Mucosa of rectum (tissue), 2 donors: Measurements from ENCODE around the gene RNASEL.

Experiments used
- H3K27ac ChIP-seq, 2 donors: one replicate each; pipeline ENCODE4 v1.7.0; 2013; ENCODE audit warnings: inconsistent platforms in 2 of 2, low read depth in 2 of 2, low read length in 2 of 2
- H3K27me3 ChIP-seq, 2 donors: one replicate each; pipeline ENCODE4 v1.7.0; 2013; ENCODE audit warnings: low read length in 2 of 2; ENCODE audit not compliant: control insufficient read depth in 2 of 2, insufficient read depth in 2 of 2
- H3K36me3 ChIP-seq, 2 donors: one replicate each; pipeline ENCODE4 v1.7.0; 2013; ENCODE audit warnings: low read length in 2 of 2; ENCODE audit not compliant: control insufficient read depth in 2 of 2, insufficient read depth in 2 of 2
- H3K4me1 ChIP-seq, 2 donors: one replicate each; pipeline ENCODE4 v1.7.0; 2013; ENCODE audit warnings: low read length in 2 of 2, mild to moderate bottlenecking in 1 of 2; ENCODE audit not compliant: control insufficient read depth in 2 of 2, insufficient read depth in 2 of 2
- H3K4me3 ChIP-seq, 2 donors: one replicate each; pipeline ENCODE4 v1.7.0; 2013; ENCODE audit warnings: low read length in 2 of 2
- H3K9ac ChIP-seq, 2 donors: one replicate each; pipeline ENCODE4 v1.7.0; 2013; ENCODE audit warnings: low read length in 2 of 2, low read depth in 1 of 2, mild to moderate bottlenecking in 1 of 2
- H3K9me3 ChIP-seq, 2 donors: one replicate each; pipeline ENCODE4 v1.7.0; 2013; ENCODE audit warnings: low read length in 2 of 2; ENCODE audit not compliant: control insufficient read depth in 2 of 2
- donor health status: healthy.
- donor health status: Normal muscosa, but diverticular disease.

The RNASEL gene

GRCh38 chr1:182630586-182630985 lies 41.5 kb upstream of the RNASEL start:
- Histone ChIP-seq H3K9me3 (no peaks in the 10 kb centered on the region), H3K27me3 (no peaks in the 10 kb centered on the region), H3K4me1 (peaks cover 0 to 15% of the 10 kb centered on the region in 2 donors), H3K4me3 (no peak overlapping the region), H3K27ac (no peak overlapping the region), H3K36me3 (no peaks in the 10 kb centered on the region), H3K9ac (no peak overlapping the region)

DNA sequence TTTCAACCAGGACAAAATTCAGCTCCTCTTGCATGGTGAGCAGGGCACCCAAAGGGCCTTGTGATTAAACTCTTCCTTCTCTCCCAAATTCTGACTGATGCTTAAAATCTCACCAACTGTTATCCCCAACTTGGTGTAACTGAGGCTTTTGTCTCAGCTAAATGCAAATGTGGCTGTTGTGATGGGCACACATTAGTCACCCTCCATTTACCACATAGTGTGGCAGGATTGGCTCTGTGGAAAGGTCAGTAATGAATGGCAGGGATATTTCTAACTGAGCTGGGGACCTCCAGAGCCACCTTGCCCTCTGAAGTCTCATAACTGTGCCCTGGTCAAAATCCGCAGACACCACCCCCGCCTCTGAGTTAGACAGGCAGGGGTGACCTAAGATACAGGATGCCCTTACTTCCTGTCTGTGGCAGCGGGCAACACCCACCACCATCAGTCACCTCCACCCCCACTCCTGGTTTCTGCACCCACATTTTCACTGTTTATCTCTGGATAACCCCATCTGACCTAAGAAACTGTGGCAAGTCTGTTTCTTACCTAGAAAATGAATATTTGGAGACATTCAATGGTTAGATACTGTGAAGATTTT lies 40.5 kb upstream of the RNASEL start:
- H3K9me3 ChIP-seq, result no peaks in the 10 kb centered on the region
- no peak overlapping the region for H3K9ac ChIP-seq
- no peaks in the 10 kb centered on the region for H3K36me3 ChIP-seq
- H3K4me1 ChIP-seq, result peaks cover 0 to 13% of the 10 kb centered on the region in 2 donors
- no peaks in the 10 kb centered on the region for H3K27me3 ChIP-seq
- H3K4me3 ChIP-seq, result no peak overlapping the region
- H3K27ac ChIP-seq, result no peak overlapping the region

DNA sequence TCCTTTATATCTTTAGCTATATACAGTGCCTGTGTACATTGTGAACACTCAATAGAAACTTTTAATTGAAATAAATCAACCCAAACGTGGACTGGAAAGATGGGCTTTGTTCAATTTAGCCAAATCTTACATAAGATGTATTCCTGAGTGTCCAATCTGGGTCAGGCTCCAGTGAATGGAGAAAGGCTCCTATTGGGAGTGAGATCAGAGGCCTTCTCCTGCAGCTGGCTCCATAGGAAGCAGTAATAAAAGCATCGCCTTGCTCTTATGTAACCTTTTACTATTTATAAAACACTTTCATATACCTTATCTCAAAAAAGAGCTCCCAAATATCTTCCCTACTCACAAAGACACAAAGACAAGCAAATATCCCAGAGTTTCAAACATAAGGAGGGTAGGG lies 40.0 kb upstream of the RNASEL start:
- Histone ChIP-seq H3K27me3 (no peaks in the 10 kb centered on the region), H3K9ac (no peak overlapping the region), H3K4me3 (no peak overlapping the region), H3K36me3 (no peaks in the 10 kb centered on the region), H3K9me3 (no peaks in the 10 kb centered on the region), H3K27ac (no peak overlapping the region), H3K4me1 (peaks cover 0 to 13% of the 10 kb centered on the region in 2 donors)

- Histone ChIP-seq H3K27ac (no peak overlapping the region), H3K9ac (no peak overlapping the region), H3K4me3 (no peak overlapping the region), H3K36me3 (no peaks in the 10 kb centered on the region), H3K27me3 (no peaks in the 10 kb centered on the region), H3K9me3 (no peaks in the 10 kb centered on the region), H3K4me1 (peaks cover 0 to 13% of the 10 kb centered on the region in 2 donors)
Observed at GRCh38 chr1:182628657-182629056, 39.6 kb upstream of the RNASEL start.

DNA sequence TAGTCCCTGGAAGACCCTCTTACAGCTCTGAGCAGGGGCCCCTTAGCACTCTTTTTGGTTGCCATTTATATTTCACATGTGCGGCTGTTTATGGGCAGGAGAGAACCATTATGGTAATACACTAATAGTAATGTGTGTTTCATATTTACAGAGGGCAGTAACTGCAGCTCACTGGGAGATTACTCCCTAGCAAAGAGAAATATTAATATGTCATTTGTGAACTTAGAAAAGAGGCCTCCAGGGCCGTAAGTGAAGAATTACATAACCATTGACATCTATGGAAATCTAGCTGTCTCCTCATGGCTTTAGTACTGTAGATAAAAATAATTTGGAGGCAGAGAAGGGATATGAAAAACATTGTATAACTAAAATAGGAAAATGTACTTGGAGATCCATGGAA lies 38.6 kb upstream of the RNASEL start:
- H3K36me3 ChIP-seq, result no peaks in the 10 kb centered on the region
- H3K27me3 ChIP-seq, result no peaks in the 10 kb centered on the region
- H3K9ac ChIP-seq, result no peak overlapping the region
- H3K27ac ChIP-seq, result no peak overlapping the region
- H3K9me3 ChIP-seq, result no peaks in the 10 kb centered on the region
- no peak overlapping the region for H3K4me3 ChIP-seq
- H3K4me1 ChIP-seq, result peaks cover 0 to 13% of the 10 kb centered on the region in 2 donors

GRCh38 chr1:182626527-182626926 lies 37.5 kb upstream of the RNASEL start:
- H3K4me3 ChIP-seq, result no peak overlapping the region
- H3K36me3 ChIP-seq, result no peaks in the 10 kb centered on the region
- no peaks in the 10 kb centered on the region for H3K27me3 ChIP-seq
- no peak overlapping the region for H3K9ac ChIP-seq
- no peak overlapping the region for H3K27ac ChIP-seq
- H3K9me3 ChIP-seq, result no peaks in the 10 kb centered on the region
- peaks cover 0 to 13% of the 10 kb centered on the region in 2 donors for H3K4me1 ChIP-seq

- Histone ChIP-seq H3K27ac (no peak overlapping the region), H3K4me1 (peaks cover 0 to 10% of the 10 kb centered on the region in 2 donors), H3K27me3 (no peaks in the 10 kb centered on the region)
Observed at GRCh38 chr1:182625719-182626504, 36.9 kb upstream of the RNASEL start.

DNA sequence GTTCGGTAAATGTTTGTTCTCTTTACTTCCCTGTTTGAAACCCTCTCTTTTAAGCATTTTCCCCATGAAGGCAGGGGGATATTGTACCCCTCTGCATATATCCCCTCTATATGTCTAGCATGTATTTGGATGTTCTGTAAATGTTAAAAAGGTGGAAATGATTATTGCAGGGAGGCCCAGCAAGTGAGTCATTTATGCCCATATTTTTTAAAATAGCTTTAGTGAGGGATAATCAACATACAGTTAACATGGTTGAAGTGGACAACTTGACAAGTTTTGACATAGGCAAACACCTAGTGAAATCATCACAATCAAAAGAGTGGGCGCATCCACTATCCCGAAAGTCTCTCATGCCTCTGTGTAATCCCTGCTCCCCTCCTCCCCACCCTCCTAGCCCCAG lies 36.0 kb upstream of the RNASEL start:
- no peaks in the 10 kb centered on the region for H3K9me3 ChIP-seq
- no peaks in the 10 kb centered on the region for H3K27me3 ChIP-seq
- H3K27ac ChIP-seq, result no peak overlapping the region
- H3K4me3 ChIP-seq, result no peak overlapping the region
- no peak overlapping the region for H3K9ac ChIP-seq
- H3K4me1 ChIP-seq, result peaks cover 0 to 4% of the 10 kb centered on the region in 2 donors
- no peaks in the 10 kb centered on the region for H3K36me3 ChIP-seq

More at GRCh38 chr1:182625719-182626504, 36.9 kb upstream of the RNASEL start:
- H3K36me3 ChIP-seq, result no peaks in the 10 kb centered on the region
- no peak overlapping the region for H3K4me3 ChIP-seq
- H3K9me3 ChIP-seq, result no peaks in the 10 kb centered on the region
- H3K9ac ChIP-seq, result no peak overlapping the region

DNA sequence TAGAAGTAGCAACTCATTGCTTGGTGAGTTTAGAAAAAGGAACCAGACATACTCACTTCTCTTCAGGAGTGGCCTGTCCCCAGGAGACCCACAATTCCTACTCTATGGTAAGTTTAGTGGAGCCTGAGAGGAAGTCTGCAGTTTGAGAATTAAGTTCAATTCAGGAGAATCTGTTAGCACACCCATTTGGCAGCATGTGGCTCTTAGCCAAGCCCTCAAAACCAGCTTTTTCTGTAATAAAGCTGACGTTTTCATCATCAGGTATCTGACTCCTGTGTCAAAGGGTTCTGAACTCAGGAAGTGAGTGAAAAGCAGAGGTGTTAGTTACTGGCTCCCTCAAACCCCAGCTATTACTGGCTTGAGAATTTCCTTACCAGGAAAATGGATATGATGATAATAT lies 35.5 kb upstream of the RNASEL start:
- Histone ChIP-seq H3K36me3 (no peaks in the 10 kb centered on the region), H3K4me3 (no peak overlapping the region), H3K9ac (no peak overlapping the region), H3K9me3 (no peaks in the 10 kb centered on the region), H3K4me1 (peaks cover 0 to 3% of the 10 kb centered on the region in 2 donors), H3K27me3 (no peaks in the 10 kb centered on the region), H3K27ac (no peak overlapping the region)

DNA sequence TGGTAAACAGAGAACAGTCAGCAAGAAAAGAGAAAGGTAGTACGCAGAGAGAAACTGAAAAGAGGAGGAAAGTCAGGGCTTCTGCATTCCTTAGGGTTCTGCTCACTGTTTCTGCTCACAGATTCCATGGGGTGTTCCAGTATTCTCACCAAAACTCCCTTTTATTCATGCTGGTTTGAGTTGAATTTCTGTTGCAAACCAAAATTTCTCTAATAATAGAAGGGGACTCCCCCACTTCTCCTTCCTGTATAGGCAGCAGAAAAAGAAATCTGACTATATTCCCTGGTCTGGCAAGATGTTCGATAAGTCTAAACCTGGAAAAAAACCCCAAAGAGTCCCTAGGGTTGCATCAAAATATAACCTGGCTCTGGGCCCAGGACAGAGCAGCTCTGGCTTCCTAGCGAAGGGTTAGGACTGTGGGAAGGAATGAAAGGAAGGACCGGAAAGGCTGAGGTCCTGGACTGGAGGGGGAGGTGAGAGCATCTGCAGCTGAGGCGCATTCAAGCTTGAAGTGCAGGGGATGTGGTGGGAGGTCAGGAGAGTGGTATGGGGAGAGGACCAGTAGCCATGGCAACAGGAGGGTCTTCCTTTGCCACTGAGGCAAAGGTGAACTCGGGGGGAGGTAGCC lies 34.0 kb upstream of the RNASEL start:
- H3K27me3 ChIP-seq, result no peaks in the 10 kb centered on the region
- H3K9ac ChIP-seq, result no peak overlapping the region
- no peaks in the 10 kb centered on the region for H3K9me3 ChIP-seq
- H3K4me1 ChIP-seq, result no peaks in the 10 kb centered on the region
- no peaks in the 10 kb centered on the region for H3K36me3 ChIP-seq
- H3K27ac ChIP-seq, result no peak overlapping the region
- H3K4me3 ChIP-seq, result no peak overlapping the region
